HG03354 (cell line): ENCODE measurements around the gene TCP1.
"Not testable (repeated sequence)": the region's sequence is repeated elsewhere in the genome, so short reads cannot be mapped to it uniquely, and the experiment has no call there.

Source experiments
- ATAC-seq: cut with Tn5 transposase; IDR thresholded peaks from one replicate; pipeline ENCODE4 v1.9.1; 2021; ENCODE audit warnings: mild to moderate bottlenecking; ENCODE audit not compliant: unreplicated experiment, poor library complexity, severe bottlenecking

The TCP1 gene

GRCh38 chr6:159751448-159751847 is 38.0 kb downstream of the TCP1 start:
- no peak for ATAC-seq

- not testable (repeated sequence) for ATAC-seq
Measured at GRCh38 chr6:159748127-159748526, 41.3 kb downstream of the TCP1 start.

- ATAC-seq: no peak
Measured at GRCh38 chr6:159746759-159747158, 42.6 kb downstream of the TCP1 start.

- no peak for ATAC-seq
Measured at GRCh38 chr6:159745081-159745480, 44.3 kb downstream of the TCP1 start.

- ATAC-seq: no peak
Measured at GRCh38 chr6:159742165-159742564, 47.2 kb downstream of the TCP1 start.

GRCh38 chr6:159739341-159739740 is 50.1 kb downstream of the TCP1 start:
- no peak for ATAC-seq

- no peak for ATAC-seq
Measured at GRCh38 chr6:159736908-159737307, 52.5 kb downstream of the TCP1 start.

- not testable (repeated sequence) for ATAC-seq
Measured at GRCh38 chr6:159733395-159733794, 56.0 kb downstream of the TCP1 start.

GRCh38 chr6:159732550-159732949 is 56.9 kb downstream of the TCP1 start:
- not testable (repeated sequence) for ATAC-seq

- no peak for ATAC-seq
Measured at GRCh38 chr6:159730332-159730676, 59.1 kb downstream of the TCP1 start.

GRCh38 chr6:159729598-159730331 is 59.6 kb downstream of the TCP1 start:
- ATAC-seq: no peak

GRCh38 chr6:159728531-159728964 is 60.9 kb downstream of the TCP1 start:
- ATAC-seq: no peak
